Inflammatory macrophage (primary cell): ENCODE results near the gene CENPH.
A peak's percentile ranks its signal among the peaks of the same experiment; 100 is the strongest.
"Not testable (repeated sequence)": the region's sequence is repeated elsewhere in the genome, so short reads cannot be mapped to it uniquely, and the experiment has no call there.

Source experiments
- DNase-seq, 2 donors: peaks; one replicate each; pipeline ENCODE4 v3.0.0-alpha.2; 2020 to 2022

CENPH gene

GRCh38 chr5:69211200-69211599 is 21.8 kb downstream of the CENPH start:
- no peak for DNase-seq

- DNase-seq: no peak
Observed at GRCh38 chr5:69212022-69212421, 22.6 kb downstream of the CENPH start.

GRCh38 chr5:69213513-69214215 is 24.3 kb downstream of the CENPH start:
- no peak for DNase-seq

DNA sequence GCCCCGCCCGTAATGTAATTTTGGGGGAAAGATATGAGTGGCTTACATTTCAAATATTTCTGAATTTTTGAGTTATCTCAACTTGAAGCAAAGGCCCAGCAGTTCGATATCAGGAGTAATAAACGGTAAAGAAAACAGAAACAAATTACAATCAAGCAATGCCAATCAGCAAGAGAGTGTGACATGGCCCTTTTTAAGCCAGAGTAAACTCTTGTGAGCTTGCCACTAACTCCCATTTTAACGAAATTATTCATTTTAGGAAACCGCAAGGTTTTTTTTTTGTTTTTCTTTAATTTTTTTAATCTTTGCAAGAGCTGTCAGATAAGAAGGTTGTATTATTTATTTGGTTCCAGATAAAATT is 27.7 kb downstream of the CENPH start:
- DNase-seq: no peak

DNA sequence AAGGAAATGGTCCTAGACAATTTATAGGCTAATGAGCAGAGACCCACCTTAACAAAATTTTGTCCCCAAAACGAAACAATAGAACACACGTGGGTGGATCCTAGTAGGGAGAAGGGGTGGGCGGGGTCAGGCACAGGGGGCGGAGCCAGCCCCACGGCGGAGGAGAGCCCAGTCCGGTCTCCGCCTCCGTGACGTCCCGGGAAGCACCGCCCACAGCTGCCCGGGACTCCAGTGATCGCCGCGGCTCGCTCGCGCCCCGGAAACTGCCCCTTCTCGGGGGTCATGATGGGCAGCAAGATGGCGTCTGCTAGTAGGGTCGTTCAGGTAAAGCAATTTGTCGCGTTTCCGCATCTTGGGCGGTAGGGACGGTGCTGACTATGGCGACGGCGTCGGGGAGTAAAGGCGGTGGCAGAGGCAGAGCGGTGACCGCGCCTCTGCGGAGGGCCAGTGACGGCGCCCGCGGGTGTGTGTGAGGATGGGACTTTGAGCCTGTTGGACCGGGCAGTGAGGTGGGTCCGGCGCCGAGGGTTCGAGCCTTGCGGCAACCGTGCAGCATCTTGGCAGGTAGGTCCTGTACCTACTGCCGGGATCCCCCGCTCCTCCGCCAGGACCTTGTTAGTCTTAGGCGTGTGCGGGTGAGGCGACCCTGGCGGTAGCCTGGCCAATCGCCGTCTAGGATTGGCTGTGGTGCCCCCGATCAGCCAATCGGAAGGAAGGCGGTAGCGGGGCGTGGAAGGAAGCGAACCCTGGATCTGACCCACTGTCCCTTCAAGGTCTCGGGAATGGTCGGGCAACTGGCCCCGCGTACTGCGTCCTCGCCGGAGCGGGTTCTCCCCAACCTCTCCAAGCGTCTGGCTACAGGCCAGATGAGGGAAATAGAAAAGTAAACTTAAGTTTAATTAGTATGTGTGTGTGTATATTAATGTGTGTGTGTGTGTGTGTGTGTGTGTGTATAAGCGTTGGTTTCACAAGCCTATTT is 28.5 kb downstream of the CENPH start:
- peak; percentile 97 for DNase-seq

- DNase-seq: no peak
Observed at GRCh38 chr5:69219939-69220338, 30.6 kb downstream of the CENPH start.

DNA sequence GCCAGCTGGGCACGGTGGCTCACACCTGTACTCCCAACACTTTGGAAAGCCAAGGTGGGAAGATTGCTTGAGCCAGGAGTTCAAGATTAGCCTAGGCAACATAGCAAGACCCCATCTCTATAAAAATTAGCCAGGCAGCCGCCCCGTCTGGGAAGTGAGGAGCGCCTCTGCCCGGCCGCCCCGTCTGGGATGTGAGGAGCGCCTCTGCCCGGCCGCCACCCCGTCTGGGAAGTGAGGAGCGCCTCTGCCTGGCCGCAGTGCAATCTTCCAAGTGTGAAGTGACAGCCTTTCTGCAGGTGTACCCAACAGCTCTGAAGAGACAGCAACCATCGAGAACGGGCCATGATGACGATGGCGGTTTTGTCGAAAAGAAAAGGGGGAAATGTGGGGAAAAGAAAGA is 31.0 kb downstream of the CENPH start:
- DNase-seq: not testable (repeated sequence)

GRCh38 chr5:69220833-69221232 is 31.4 kb downstream of the CENPH start:
- DNase-seq: not testable (repeated sequence)

DNA sequence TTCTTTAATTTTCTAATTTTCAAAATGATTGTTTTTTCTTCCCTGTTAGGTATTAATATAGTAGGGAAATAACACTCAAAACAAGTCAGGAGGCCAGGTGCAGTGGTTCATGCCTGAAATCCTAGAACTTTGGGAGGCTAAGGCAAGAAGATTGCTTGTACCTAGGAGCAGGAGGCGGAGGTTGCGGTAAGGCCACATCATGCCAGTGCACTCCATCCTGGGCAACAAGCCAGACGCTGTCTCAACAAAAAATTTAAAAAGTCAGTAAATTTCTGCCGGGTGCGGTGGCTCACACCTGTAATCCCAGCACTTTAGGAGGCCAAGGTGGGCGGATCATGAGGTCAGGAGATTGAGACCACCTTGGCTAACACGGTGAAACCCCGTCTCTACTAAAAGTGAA is 35.1 kb downstream of the CENPH start:
- DNase-seq: no peak

DNA sequence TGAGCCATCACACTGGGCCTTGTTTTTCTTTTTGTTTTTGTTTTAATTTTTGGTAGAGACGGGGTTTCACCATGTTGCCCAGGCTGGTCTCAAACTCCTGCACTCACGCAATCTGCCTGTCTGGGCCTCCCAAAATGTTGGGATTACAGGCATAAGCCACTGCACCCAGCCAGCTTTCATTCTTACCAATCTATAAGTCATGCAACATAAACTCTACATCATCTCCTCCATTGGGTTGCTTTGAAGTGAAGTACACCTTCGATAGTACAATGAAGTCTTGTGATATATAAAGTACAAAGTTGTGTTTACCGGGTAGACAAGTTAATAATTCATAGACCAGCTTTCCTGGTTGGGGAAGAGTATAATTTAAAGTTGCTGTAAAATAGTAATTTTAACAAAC is 36.5 kb downstream of the CENPH start:
- no peak for DNase-seq

- DNase-seq: no peak
Observed at GRCh38 chr5:69230181-69230580, 40.8 kb downstream of the CENPH start.

GRCh38 chr5:69231281-69231680 is 41.9 kb downstream of the CENPH start:
- DNase-seq: no peak

DNA sequence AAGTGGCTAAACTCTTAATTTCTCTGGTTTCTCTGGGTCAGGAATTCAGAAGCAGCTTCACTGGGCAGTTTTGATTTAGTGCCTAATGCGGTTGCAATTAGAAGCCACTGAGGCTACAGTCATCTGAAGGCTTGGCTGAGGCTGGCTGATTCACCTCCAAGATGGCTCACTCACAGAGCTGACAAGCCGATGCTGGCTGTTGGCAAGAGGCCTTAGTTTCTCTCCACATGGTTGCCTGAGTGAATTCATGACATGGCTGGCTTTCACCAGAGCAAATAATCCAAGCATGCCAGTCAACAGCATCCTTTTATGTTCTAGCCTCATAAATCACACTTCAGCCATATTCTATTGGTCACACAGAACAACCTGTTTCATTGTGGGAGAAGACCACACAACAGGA is 42.5 kb downstream of the CENPH start:
- no peak for DNase-seq

GRCh38 chr5:69234457-69235268 is 45.3 kb downstream of the CENPH start, which contains the start of gene CDK7:
CDK7 (plus strand) TSS chr5:69234886; CDS start chr5:69234976, 90 bp downstream.
- peak; percentile 94 to 95 for DNase-seq

DNA sequence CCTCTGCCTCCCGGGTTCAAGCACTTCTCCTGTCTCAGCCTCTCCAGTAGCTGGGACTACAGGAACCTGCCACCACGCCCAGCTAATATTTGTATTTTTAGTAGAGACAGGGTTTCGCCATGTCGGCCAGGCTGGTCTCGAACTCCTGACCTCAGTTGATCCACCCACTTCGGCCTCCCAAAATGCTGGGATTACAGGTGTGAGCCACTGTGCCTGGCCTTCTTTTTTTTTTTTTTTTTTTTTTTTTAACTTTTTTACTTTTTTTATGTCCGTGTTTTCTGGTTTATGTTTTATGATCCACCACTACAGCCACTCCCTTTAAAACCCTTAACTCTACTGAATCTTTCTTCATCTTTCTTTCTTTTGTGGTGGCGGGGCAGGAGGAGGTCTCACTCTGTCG is 47.4 kb downstream of the CENPH start:
- DNase-seq: not testable (repeated sequence)

DNA sequence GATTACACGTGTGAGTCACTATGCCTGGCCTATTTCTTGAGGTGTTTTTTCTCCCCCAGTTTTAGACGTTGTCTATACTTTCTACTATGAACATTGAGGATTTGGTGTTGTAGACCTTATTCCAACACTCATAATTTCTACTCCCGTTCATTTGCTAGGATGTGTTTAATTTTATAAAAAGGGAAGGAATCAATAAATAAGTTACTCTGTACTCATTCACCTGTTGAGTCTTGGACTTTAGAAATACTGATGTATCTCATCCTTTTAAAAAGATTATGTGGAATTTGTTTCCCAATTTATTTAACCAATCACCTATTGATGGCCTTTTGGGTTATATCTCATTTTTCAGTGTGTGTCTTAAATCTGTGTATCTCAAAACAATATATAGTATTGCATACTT is 48.5 kb downstream of the CENPH start:
- DNase-seq: no peak

DNA sequence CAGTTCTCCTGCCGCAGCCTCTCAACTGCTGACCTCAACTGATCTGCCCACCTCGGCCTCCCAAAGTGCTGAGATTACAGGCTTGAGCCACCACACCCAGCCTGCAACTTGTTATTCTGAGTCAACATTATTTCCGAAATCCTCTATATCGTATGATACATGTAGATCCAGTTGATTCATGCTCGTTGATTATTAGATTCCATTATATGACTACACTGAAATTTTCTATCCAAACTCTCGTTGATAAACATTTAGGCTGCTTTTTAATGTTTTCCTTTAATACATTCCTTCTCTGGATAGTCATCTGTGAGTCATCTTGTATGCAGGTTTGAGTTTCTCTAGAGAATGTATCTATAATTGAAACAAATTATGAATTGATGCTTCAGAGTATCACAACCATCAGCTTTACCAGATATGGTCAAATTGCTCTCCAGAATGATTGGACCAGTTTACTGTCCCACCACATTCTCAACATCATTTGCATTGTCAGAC is 49.4 kb downstream of the CENPH start:
- no peak for DNase-seq

GRCh38 chr5:69242215-69242927 is 53.0 kb downstream of the CENPH start:
- no peak for DNase-seq

GRCh38 chr5:69245031-69245430 is 55.6 kb downstream of the CENPH start:
- DNase-seq: no peak

GRCh38 chr5:69248019-69248418 is 58.6 kb downstream of the CENPH start:
- DNase-seq: no peak

DNA sequence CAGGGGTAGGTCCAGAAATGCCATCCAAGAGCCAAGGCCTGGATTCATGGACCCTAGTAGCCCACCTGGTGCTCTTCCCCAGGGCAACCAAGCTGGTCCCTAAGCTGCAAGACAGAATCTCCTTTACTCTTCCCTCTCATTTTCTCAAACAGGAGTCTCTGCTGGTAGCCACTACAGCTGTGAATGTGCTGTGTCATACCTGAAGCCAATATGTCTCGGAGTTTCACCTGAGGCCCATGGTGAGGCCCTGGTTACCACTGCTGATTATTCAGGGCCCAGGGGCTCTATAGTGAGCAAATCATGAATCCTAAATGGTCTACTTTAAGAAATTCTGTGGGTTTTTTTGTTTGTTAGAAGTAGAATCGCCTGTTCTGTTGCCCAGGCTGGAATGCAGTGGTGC is 61.2 kb downstream of the CENPH start:
- DNase-seq: no peak

- no peak for DNase-seq
Observed at GRCh38 chr5:69252437-69252836, 63.1 kb downstream of the CENPH start.
